Esophagus squamous epithelium (tissue), 4 donors: ENCODE measurements around the gene PSMG4.

ENCODE experiments used
- POLR2A ChIP-seq, 4 donors: fragments of 450-650 bp; IDR thresholded peaks; one replicate each; pipeline ENCODE4 v1.6.1; 2017; ENCODE audit warnings: antibody characterized with exemption in 4 of 4, mild to moderate bottlenecking in 4 of 4, moderate library complexity in 3 of 4
- TF ChIP-seq, protein P1 (sequence below), 6 experiments: fragments of 450-650 bp in 4 of 6; fragments of 200-600 bp in 2 of 6; sonication (generic) in 2 of 6; IDR thresholded peaks; one replicate each; pipeline ENCODE4 v1.5.1; 2016 to 2019; ENCODE audit warnings: antibody characterized with exemption in 6 of 6, mild to moderate bottlenecking in 4 of 6, moderate library complexity in 4 of 6

DNA sequence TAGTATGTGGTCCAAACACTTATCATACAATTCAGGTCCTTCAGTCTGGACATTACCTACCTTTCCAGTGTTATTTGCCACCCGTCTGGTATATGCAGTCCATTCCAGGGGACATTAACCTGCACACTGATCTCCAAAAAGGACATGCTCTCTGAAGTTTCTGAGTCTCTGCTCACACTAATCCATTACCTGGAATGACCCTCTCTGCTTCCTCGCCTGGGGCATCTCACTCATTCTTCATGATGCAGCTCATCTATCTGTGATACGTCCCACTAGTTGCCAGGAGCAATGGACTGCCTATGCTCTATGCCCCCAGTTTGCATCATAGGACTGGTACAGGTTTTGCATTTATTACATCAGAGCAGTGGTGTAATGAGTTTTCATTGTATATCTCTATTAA, 25.4 kb upstream of the PSMG4 start:
- TF ChIP-seq POLR2A (IDR thresholded peaks at IDR 0.05) = no peak
- TF ChIP-seq, protein P1, sequence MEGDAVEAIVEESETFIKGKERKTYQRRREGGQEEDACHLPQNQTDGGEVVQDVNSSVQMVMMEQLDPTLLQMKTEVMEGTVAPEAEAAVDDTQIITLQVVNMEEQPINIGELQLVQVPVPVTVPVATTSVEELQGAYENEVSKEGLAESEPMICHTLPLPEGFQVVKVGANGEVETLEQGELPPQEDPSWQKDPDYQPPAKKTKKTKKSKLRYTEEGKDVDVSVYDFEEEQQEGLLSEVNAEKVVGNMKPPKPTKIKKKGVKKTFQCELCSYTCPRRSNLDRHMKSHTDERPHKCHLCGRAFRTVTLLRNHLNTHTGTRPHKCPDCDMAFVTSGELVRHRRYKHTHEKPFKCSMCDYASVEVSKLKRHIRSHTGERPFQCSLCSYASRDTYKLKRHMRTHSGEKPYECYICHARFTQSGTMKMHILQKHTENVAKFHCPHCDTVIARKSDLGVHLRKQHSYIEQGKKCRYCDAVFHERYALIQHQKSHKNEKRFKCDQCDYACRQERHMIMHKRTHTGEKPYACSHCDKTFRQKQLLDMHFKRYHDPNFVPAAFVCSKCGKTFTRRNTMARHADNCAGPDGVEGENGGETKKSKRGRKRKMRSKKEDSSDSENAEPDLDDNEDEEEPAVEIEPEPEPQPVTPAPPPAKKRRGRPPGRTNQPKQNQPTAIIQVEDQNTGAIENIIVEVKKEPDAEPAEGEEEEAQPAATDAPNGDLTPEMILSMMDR (IDR thresholded peaks at IDR 0.05) = no peak
